Activated T-cell treated with anti-CD3 and anti-CD28 coated beads, Interleukin-2, amount 50 U/mL, for 72 hours (primary cell): ENCODE data around the gene ERI2. TPM values are rescaled to one million over a fixed set of nuclear protein-coding genes. Genes with fewer than 3 reads are reported as not detected.

Source experiments
- ATAC-seq, 2 donors: fragments of 150-1000 bp; cut with Tn5 transposase; replicated peaks in 1 of 2; 2 replicates each; pipeline ENCODE4 v1.10.0; 2021; ENCODE audit warnings: moderate library complexity in 2 of 2, mild to moderate bottlenecking in 1 of 2
- DNase-seq, 2 donors: peaks; one replicate each; pipeline ENCODE4 v3.0.0; 2021 to 2022; ENCODE audit warnings: mixed read lengths in 1 of 2
- H3K27ac Mint-ChIP-seq: one replicate; pipeline ENCODE4 v1.8.0; 2022; ENCODE audit warnings: mild to moderate bottlenecking, moderate library complexity, mixed read lengths
- H3K27me3 Mint-ChIP-seq: one replicate; pipeline ENCODE4 v1.8.0; 2022; ENCODE audit warnings: low read depth, mixed read lengths
- H3K36me3 Mint-ChIP-seq, 2 donors: one replicate each; pipeline ENCODE4 v1.8.0; 2022; ENCODE audit warnings: mixed read lengths in 2 of 2, mild to moderate bottlenecking in 1 of 2; ENCODE audit not compliant: insufficient read depth in 2 of 2
- H3K4me1 Mint-ChIP-seq: one replicate; pipeline ENCODE4 v1.8.0; 2022; ENCODE audit warnings: low read depth, mixed read lengths
- H3K4me3 Mint-ChIP-seq, 2 donors: one replicate each; pipeline ENCODE4 v1.8.0; 2022; ENCODE audit warnings: mild to moderate bottlenecking in 2 of 2, mixed read lengths in 2 of 2, moderate library complexity in 2 of 2
- H3K9me3 Mint-ChIP-seq, 2 donors: one replicate each; pipeline ENCODE4 v1.8.0; 2022; ENCODE audit warnings: mixed read lengths in 2 of 2
- total RNA-seq, 2 donors: library from RNA; stranded (reverse); gene quantifications; one replicate each; pipeline ENCODE4 v1.2.3, GENCODE V29; 2022

The ERI2 gene
- total RNA-seq, 2 donors from 2014 or later = 20.8 to 24.7 TPM

DNA sequence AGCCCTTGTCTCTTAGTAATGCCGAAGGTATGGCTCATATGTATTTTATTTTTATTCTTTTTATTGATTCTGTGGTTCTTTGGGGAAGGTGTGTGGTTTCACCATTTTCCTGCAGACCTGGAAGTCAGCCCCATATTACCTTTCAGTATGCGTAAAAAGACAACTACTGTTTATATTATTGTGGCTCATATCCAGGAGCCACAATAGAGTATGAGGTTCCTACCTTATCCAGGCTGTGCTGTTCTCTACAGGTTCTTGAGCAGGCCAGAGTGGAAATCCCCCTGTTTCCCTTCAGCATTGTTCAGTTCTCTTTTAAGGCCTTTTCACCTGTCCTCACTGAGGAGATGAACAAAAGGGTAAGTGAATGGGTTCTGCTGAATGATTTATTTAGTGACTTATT is 33.2 kb upstream of the ERI2 start:
- peaks cover 9% of the 10 kb centered on the region for H3K4me1 Mint-ChIP-seq
- DNase-seq (no peak), ATAC-seq (no peak)
- peaks cover 2 to 6% of the 10 kb centered on the region in 2 donors for H3K9me3 Mint-ChIP-seq
- no peak overlapping the region for H3K4me3 Mint-ChIP-seq
- H3K27ac Mint-ChIP-seq = no peak overlapping the region
- H3K27me3 Mint-ChIP-seq = no peaks in the 10 kb centered on the region
- peaks cover 8 to 38% of the 10 kb centered on the region in 2 donors for H3K36me3 Mint-ChIP-seq

DNA sequence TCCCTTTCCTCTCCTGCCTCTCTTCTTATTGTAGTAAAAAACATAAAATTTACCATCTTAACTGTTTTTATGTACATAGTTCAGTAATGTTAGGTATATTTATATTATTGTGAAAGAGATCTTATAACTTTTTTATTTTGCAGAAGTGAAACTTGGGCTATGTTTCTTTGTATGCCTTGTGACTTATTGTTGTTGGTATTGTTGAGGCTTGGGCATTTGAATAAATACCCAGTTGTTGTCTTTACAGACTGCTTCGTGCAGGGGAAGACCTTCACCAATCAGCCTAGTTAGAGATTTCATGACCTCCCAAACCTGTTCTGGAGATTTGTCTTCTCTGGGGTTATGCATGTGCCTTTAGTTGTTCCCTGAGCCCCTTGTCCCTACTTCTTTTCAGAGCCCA is 32.0 kb upstream of the ERI2 start:
- no peak overlapping the region for H3K4me3 Mint-ChIP-seq
- no peaks in the 10 kb centered on the region for H3K4me1 Mint-ChIP-seq
- H3K9me3 Mint-ChIP-seq = peaks cover 2 to 7% of the 10 kb centered on the region in 2 donors
- no peak for ATAC-seq
- H3K27me3 Mint-ChIP-seq = no peaks in the 10 kb centered on the region
- H3K36me3 Mint-ChIP-seq = peaks cover 8 to 41% of the 10 kb centered on the region in 2 donors
- H3K27ac Mint-ChIP-seq = no peak overlapping the region
- DNase-seq = no peak

DNA sequence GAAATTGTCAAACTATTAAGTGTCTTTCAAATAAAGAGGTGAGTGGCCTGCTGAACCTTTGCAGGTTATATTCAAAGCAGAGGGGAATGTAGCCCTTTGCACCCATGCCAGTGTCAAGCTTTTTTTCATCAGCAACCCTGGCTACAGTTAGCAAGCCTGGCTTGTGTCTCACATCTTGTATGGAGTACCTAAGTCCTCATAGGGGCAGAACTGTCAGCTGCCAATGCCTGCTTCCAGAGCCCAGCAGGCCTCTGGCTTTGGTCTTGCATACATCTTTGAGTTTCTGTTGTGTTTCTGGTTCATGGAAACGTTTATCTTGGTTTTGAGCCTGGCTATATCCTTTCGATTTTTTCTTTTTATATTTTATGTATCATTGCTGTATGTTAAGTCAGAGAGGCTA is 26.8 kb upstream of the ERI2 start:
- ATAC-seq (no peak), DNase-seq (no peak)
- no peak overlapping the region for H3K4me3 Mint-ChIP-seq
- H3K36me3 Mint-ChIP-seq = peaks cover 6 to 32% of the 10 kb centered on the region in 2 donors
- H3K4me1 Mint-ChIP-seq = no peaks in the 10 kb centered on the region
- no peak overlapping the region for H3K27ac Mint-ChIP-seq
- H3K27me3 Mint-ChIP-seq = no peaks in the 10 kb centered on the region
- peaks cover 2 to 7% of the 10 kb centered on the region in 2 donors for H3K9me3 Mint-ChIP-seq

DNA sequence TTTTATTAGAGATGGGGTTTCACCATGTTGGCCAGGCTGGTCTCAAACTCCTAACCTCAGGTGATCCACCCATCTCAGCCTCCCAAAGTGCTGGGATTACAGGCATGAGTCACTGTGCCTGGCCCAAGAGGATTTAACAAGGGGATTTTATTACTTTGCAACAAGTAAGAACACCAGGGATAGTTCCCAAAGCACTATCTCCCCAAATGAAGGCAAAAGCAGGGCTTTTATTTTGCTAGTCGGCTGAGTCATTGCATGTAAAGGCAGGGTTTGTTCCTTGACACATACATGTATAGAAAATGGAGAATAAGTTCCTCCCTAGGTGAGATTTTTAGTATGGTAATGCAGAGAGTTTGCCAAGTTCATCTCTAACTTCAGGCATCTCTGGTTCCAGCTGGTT is 24.1 kb upstream of the ERI2 start:
- H3K36me3 Mint-ChIP-seq = peaks cover 4 to 16% of the 10 kb centered on the region in 2 donors
- no peaks in the 10 kb centered on the region for H3K4me1 Mint-ChIP-seq
- H3K4me3 Mint-ChIP-seq = no peak overlapping the region
- H3K27ac Mint-ChIP-seq = no peak overlapping the region
- peaks cover 2% of the 10 kb centered on the region in 2 donors for H3K9me3 Mint-ChIP-seq
- H3K27me3 Mint-ChIP-seq = no peaks in the 10 kb centered on the region
- DNase-seq = no peak
- ATAC-seq = no peak

DNA sequence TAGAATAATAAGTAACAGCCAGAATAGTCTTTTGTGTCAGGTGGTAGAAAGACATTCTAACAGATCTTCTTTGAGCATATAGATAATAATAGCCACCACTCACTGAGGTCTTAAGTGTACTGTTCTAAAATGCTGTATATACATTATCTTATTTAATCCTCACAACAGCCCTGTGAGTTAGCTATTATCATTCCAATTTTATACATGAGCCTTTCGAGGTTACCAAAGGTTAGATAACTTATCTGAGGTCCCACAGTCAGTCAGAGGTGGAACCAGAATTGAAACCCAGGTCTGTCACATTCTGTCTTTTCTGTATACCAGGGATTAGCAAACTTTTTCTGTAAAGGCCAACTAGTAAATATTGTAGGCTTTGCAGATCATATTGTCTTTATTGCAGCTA is 23.3 kb upstream of the ERI2 start:
- Mint-ChIP-seq H3K4me1 (no peaks in the 10 kb centered on the region), H3K27ac (no peak overlapping the region), H3K9me3 (peaks cover 0 to 2% of the 10 kb centered on the region in 2 donors), H3K27me3 (no peaks in the 10 kb centered on the region), H3K36me3 (peaks cover 2 to 9% of the 10 kb centered on the region in 2 donors), H3K4me3 (no peak overlapping the region)
- DNase-seq (no peak), ATAC-seq (no peak)

DNA sequence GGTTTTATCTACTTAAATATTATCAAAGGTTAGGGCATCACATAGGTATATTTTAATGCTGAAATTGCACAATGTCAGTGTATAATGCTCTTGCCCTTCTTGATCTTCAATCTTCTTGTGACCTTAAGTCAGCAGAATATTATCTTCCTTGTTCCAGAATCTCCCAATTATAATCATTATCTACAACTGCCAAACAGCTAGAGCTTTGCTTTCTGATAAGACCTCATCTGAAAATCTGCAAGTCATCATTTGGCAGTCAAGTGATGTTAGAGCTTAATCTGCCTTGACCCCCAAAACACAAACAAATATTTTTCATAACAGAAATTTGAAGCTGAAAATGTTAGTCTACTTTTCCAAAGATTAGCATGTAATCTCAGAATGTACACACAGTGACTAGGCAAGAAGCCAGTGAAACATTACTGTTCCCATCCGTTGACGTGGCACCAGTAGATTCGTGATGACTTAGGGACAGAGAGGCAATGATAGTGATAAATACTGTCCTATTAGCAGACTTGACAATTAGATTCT is 19.8 kb upstream of the ERI2 start:
- Mint-ChIP-seq H3K4me3 (no peak overlapping the region), H3K27ac (no peak overlapping the region), H3K36me3 (peaks cover 2 to 12% of the 10 kb centered on the region in 2 donors), H3K4me1 (peaks cover 7% of the 10 kb centered on the region), H3K27me3 (no peaks in the 10 kb centered on the region), H3K9me3 (no peaks in the 10 kb centered on the region)
- DNase-seq (no peak), ATAC-seq (no peak)

DNA sequence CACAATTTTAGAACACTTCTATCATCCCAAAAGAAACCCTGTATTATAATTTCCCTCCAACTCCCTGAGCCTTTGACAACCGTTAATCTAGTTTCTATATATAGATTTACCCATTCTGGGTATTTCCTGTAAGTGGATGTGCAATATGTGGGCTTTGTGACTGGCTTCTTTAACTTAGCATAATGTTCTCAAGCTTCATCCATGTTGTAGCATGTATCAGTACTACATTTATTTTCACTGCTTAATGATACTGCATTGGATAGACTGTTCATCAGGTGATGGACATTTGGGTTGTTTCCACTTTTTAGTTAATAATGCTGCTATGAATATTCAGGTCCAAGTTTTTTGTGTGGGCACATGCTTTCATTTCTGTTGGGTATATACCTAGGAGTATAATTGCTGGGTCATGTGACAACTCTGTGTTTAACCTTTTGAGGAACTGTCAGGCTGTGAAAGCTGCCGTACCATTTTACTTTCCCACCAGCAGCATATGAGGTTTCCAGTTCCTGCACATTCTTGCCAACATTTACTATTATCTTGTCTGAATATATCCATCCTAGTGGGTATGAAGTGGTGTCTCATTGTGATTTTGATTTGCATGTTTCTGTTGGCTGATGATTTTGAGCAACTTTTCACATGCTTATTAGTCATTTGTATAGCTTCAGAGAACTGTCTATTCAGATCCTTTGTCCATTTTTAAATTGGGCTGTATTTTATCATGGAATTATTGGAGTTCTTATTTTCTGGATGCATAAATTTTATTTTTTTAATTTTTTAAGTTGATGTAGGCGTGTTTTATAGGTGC is 16.5 kb upstream of the ERI2 start:
- Mint-ChIP-seq H3K4me1 (peaks cover 7% of the 10 kb centered on the region), H3K27ac (no peak overlapping the region), H3K9me3 (no peaks in the 10 kb centered on the region), H3K36me3 (peaks cover 9 to 12% of the 10 kb centered on the region in 2 donors), H3K4me3 (no peak overlapping the region), H3K27me3 (no peaks in the 10 kb centered on the region)
- ATAC-seq = no peak
- no peak for DNase-seq

DNA sequence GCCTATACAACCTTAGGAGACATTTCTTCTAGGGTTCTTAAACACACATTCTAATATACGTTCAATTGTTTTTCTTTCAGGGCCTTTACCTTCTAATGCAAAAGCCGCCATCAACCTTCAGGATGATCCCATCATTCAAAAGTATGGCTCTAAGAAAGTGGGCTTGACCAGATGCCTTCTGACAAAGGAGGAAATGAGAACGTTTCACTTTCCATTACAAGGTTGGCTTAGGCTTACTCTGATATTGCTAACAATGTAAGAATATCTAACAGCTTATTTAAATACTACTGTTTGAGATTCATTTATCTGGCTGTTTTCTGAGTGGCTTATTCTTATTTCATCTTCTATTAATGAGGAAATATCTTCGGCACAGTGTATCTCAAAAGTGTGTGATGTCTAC is 15.4 kb upstream of the ERI2 start:
- DNase-seq = no peak
- peaks cover 6 to 12% of the 10 kb centered on the region in 2 donors for H3K36me3 Mint-ChIP-seq

DNA sequence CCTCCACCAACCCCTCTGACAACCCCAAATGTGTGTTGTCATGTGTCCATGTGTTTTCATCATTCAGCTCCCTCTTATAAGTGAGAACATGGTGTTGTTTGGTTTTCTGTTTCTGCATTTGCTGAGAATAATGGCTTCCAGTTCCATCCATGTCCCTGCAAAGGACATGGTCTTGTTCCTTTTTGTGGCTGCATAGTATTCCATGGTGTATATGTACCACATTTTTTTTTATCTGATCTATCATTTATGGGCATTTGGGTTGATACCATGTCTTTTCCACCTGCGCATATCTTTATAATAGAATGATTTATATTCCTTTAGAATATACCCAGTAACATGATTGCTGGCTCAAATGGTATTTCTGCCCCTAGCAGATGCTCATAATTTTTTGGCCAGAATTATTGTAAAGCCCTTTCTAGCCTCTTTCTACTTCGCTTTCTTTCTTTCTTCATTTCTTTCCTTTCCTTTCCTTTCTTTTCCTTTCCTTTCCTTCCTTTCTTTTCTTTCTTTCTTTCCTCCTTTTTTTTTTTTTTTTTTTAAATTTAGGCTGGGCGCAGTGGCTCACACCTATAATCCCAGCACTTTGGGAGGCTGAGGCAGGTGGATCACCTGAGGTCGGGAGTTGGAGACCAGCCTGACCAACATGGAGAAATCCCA is 12.8 kb upstream of the ERI2 start:
- no peak for DNase-seq
- no peaks in the 10 kb centered on the region for H3K9me3 Mint-ChIP-seq
- peaks cover 13% of the 10 kb centered on the region for H3K4me1 Mint-ChIP-seq
- no peak overlapping the region for H3K4me3 Mint-ChIP-seq
- no peak for ATAC-seq
- peaks cover 6 to 8% of the 10 kb centered on the region in 2 donors for H3K36me3 Mint-ChIP-seq
- no peak overlapping the region for H3K27ac Mint-ChIP-seq
- no peaks in the 10 kb centered on the region for H3K27me3 Mint-ChIP-seq

More for the DNA sequence above, 15.4 kb upstream of the ERI2 start:
- no peak overlapping the region for H3K4me3 Mint-ChIP-seq
- no peaks in the 10 kb centered on the region for H3K27me3 Mint-ChIP-seq
- H3K27ac Mint-ChIP-seq = no peak overlapping the region
- peaks cover 7% of the 10 kb centered on the region for H3K4me1 Mint-ChIP-seq
- no peaks in the 10 kb centered on the region for H3K9me3 Mint-ChIP-seq
- no peak for ATAC-seq

DNA sequence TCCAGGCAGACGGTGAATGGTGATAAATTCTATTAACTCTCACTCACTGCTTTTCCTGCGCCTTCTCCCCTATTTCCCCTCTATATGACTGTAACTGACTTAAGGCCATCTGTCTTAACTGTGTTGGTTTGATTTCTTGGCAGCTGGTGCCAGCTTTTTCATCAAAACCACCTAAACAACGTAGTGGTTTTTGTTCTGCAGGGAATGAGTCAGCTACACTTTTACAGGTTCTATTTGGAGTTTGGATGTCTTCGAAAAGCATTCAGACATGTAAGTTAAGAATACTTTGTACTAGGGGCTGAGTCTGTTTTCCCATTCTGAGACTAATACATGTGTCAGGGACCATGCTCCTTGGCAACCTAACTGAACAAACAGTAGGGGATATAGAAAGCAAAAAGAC is 8.5 kb upstream of the ERI2 start:
- no peak overlapping the region for H3K27ac Mint-ChIP-seq
- DNase-seq = peak; percentile 4 to 8

DNA sequence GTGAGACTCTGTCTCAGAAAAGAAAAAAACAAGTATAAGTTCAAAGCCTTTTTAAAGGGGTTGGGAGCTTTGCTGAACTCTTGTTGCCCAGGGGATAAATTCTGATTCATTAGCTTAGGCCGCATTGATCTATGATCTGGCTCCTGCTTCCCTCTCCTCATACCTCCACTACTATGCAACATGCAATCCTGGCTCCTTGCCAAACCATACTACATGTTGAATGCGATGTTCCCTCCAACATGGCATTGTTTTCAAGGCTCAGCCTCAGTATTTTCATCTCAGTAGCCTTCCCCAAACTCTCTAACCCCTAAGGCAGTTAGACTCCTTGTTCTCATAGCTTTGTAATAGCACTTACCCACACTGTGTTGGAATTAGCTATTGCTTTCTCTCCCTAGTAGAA is 6.2 kb upstream of the ERI2 start:
- no peak overlapping the region for H3K27ac Mint-ChIP-seq
- H3K4me1 Mint-ChIP-seq = peaks cover 15% of the 10 kb centered on the region
- DNase-seq (no peak), ATAC-seq (no peak)
- H3K9me3 Mint-ChIP-seq = no peaks in the 10 kb centered on the region
- H3K36me3 Mint-ChIP-seq = peaks cover 1 to 5% of the 10 kb centered on the region in 2 donors
- no peaks in the 10 kb centered on the region for H3K27me3 Mint-ChIP-seq
- H3K4me3 Mint-ChIP-seq = no peak overlapping the region

More for the DNA sequence above, 8.5 kb upstream of the ERI2 start:
- peak; percentile 76 to 79 for ATAC-seq
- Mint-ChIP-seq H3K4me1 (peaks cover 6% of the 10 kb centered on the region), H3K27me3 (no peaks in the 10 kb centered on the region), H3K9me3 (no peaks in the 10 kb centered on the region), H3K36me3 (peaks cover 3 to 4% of the 10 kb centered on the region in 2 donors), H3K4me3 (no peak overlapping the region)

DNA sequence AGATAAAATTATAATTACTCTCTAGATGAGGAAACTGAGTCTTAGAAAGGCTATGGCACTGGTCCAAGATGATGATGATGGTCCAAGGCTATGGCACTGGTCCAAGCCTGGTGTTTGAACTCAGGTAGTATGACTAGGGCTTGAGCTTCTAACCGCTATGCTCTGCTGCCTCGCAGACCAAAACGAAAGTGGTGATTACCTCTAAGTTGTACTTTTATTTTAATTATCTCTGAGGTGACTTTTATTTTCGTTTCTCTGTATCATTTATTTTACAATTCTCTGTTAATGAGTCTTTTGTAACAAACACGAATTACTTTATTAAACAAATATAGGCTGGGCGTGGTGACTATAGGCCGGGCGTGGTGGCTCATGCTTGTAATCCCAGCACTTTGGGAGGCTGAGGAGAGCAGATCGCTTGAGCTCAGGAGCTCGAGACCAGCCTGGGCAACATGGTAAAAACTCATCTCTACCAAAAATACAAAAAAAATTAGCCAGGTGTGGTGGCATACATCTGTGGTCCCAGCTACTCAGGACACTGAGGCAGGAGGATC is 5.7 kb upstream of the ERI2 start:
- no peaks in the 10 kb centered on the region for H3K9me3 Mint-ChIP-seq
- no peak overlapping the region for H3K27ac Mint-ChIP-seq
- no peak overlapping the region for H3K4me3 Mint-ChIP-seq
- peaks cover 21% of the 10 kb centered on the region for H3K4me1 Mint-ChIP-seq
- ATAC-seq (no peak), DNase-seq (no peak)
- peaks cover 1 to 5% of the 10 kb centered on the region in 2 donors for H3K36me3 Mint-ChIP-seq
- H3K27me3 Mint-ChIP-seq = no peaks in the 10 kb centered on the region

DNA sequence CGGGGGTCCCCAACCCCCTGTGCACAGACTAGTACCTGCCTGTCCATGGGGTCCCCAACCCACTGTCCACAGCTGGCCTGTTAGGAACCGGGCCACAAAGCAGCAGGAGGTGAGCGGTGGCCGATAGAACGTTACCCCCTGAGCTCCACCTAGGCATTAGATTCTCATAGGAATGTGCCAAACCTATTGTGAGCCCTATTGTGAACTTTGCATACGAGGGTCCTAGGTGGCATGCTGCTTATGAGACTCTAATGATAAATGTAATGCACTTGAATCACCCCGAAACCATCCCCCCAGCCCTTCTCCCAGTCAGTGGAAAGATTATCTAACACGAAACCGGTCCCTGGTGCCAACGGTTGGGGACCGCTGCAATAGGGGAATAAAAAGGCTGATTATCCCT is 1.6 kb upstream of the ERI2 start:
- H3K4me1 Mint-ChIP-seq = peaks cover 21% of the 10 kb centered on the region
- peaks cover 1 to 8% of the 10 kb centered on the region in 2 donors for H3K36me3 Mint-ChIP-seq
- H3K4me3 Mint-ChIP-seq = peak overlapping the region; percentile 98 to 99
- no peaks in the 10 kb centered on the region for H3K9me3 Mint-ChIP-seq
- no peak for ATAC-seq
- H3K27me3 Mint-ChIP-seq = no peaks in the 10 kb centered on the region
- DNase-seq = no peak
- H3K27ac Mint-ChIP-seq = peak overlapping the region; percentile 79
